Upper lobe of left lung (tissue), 6 donors: Measurements from ENCODE around the gene LMOD3. TPM values are rescaled to one million over a fixed set of nuclear protein-coding genes. Genes with fewer than 3 reads are reported as not detected.

ENCODE experiments used
- ATAC-seq, 2 donors: fragments of 200-7000 bp; cut with Tn5 transposase; one replicate each; pipeline ENCODE4 v1.9.1; 2022; ENCODE audit warnings: mild to moderate bottlenecking in 2 of 2, moderate library complexity in 2 of 2; ENCODE audit not compliant: low FRiP score in 2 of 2
- DNase-seq, 2 donors: peaks; one replicate each; pipeline ENCODE4 v3.0.0-alpha.2; 2019 to 2020
- H3K27ac ChIP-seq, 4 donors: fragments of 200-600 bp; sonication (generic); one replicate each; pipeline ENCODE4 v1.5.1; 2016 to 2019
- H3K27me3 ChIP-seq, 4 donors: fragments of 200-600 bp; sonication (generic); one replicate each; pipeline ENCODE4 v1.5.1; 2017 to 2019
- H3K36me3 ChIP-seq, 4 donors: fragments of 200-600 bp; sonication (generic); one replicate each; pipeline ENCODE4 v1.5.1; 2016 to 2019
- H3K4me1 ChIP-seq, 4 donors: fragments of 200-600 bp; sonication (generic); one replicate each; pipeline ENCODE4 v1.5.1; 2018 to 2019
- H3K4me3 ChIP-seq, 4 donors: fragments of 200-600 bp; sonication (generic); one replicate each; pipeline ENCODE4 v1.5.1; 2017 to 2019; ENCODE audit warnings: mild to moderate bottlenecking in 2 of 4, moderate library complexity in 1 of 4
- H3K9me3 ChIP-seq, 4 donors: fragments of 200-600 bp; sonication (generic); one replicate each; pipeline ENCODE4 v1.5.1; 2018 to 2019
- CTCF ChIP-seq, 6 experiments: fragments of 450-650 bp in 4 of 6; fragments of 200-600 bp in 2 of 6; sonication (generic) in 2 of 6; IDR thresholded peaks; one replicate each; pipeline ENCODE4 v1.5.1; 2016 to 2019; ENCODE audit warnings: antibody characterized with exemption in 6 of 6
- EP300 ChIP-seq, 4 donors: sonication (generic); formaldehyde crosslinking; IDR thresholded peaks; one replicate each; pipeline ENCODE4 v1.5.1; 2017; ENCODE audit warnings: antibody characterized with exemption in 4 of 4, control low read depth in 2 of 4
- POLR2A ChIP-seq, 4 donors: fragments of 450-650 bp; IDR thresholded peaks; one replicate each; pipeline ENCODE4 v1.5.1; 2016 to 2017; ENCODE audit warnings: antibody characterized with exemption in 4 of 4, mild to moderate bottlenecking in 2 of 4
- POLR2AphosphoS5 ChIP-seq, 2 donors: sonication (generic); formaldehyde crosslinking; IDR thresholded peaks; one replicate each; pipeline ENCODE4 v1.5.1; 2017; ENCODE audit warnings: antibody characterized with exemption in 2 of 2
- WGBS, 2 donors: methylation state at CpG; one replicate each; pipeline ENCODE4 v1.1.5; 2017 to 2018; 5-methylcytosine and 5-hydroxymethylcytosine counted together
- total RNA-seq, 6 donors: library from RNA; depleted of rRNA in 4 of 6; stranded (reverse); fragments of >200 nt in 4 of 6; gene quantifications; one replicate each; pipeline versions ENCODE4 v1.1.0 to v1.2.1, GENCODE V29; 2016 to 2021
- donor health status: DM: no; HTN: no; CAD: no; lungs with moderate emphysema.
- donor health status: DM: no; HTN: yes; CAD: no; lungs with severe emphysema.

Gene LMOD3
- total RNA-seq, 6 donors from 2014 or later, result 0.17 to 4.2 (median 0.40) TPM; not detected in 2

DNA sequence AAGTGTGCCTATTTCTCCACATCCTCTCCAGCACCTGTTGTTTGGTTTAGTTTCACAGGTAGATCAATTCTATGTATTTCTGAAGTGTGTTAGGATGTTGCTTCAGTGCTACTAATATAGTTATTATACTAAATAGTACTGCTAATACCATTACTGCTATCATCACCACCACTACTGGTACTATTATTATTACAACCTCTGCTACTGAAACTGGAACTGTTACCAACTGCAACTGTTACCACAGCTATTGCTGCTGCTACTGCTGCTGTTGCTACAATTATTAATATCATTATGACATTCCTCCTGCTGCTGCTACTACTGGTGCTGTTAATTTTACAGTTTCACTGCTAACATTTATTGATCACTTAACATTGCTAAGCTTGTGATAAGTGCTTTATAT, 8.3 kb upstream of the LMOD3 start:
- H3K36me3 ChIP-seq, result no peaks in the 10 kb centered on the region
- ATAC-seq (no peak), DNase-seq (no peak)
- no peaks in the 10 kb centered on the region for H3K27me3 ChIP-seq
- H3K4me3 ChIP-seq, result no peak overlapping the region
- no peaks in the 10 kb centered on the region for H3K9me3 ChIP-seq
- TF ChIP-seq CTCF (IDR thresholded peaks at IDR 0.05) (no peak), POLR2A (IDR thresholded peaks at IDR 0.05) (no peak), EP300 (IDR thresholded peaks at IDR 0.05) (no peak), POLR2AphosphoS5 (IDR thresholded peaks at IDR 0.05) (no peak)
- H3K27ac ChIP-seq, result no peak overlapping the region
- no peaks in the 10 kb centered on the region for H3K4me1 ChIP-seq

DNA sequence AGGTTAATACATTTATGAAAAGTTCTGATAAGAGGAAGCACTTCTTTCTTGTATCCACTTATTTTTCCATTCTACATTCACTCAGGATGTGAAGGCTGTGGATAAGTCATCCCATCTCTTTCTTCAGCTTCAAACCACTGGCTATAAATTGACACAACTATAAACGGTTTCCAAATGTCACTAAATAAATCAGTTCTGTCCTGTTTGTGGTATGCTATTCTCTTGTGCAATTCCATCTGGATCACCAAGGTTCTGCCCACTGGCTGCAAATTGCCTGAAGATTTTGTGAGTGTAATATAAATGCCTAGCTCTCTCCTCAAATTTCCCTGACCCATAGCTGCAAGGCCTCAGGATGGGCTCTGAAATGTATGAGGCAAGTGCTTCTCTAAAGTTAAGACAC, 7.1 kb upstream of the LMOD3 start:
- 17 to 31% methylated on average over 1 of the region's 1 CpG for WGBS, 2 donors
- no peak overlapping the region for H3K27ac ChIP-seq
- ATAC-seq (no peak), DNase-seq (no peak)
- no peak overlapping the region for H3K4me3 ChIP-seq
- TF ChIP-seq CTCF (IDR thresholded peaks at IDR 0.05), result no peak
- TF ChIP-seq EP300 (IDR thresholded peaks at IDR 0.05), result no peak
- no peak for TF ChIP-seq POLR2AphosphoS5 (IDR thresholded peaks at IDR 0.05)
- no peak for TF ChIP-seq POLR2A (IDR thresholded peaks at IDR 0.05)
- H3K4me1 ChIP-seq, result no peaks in the 10 kb centered on the region
- no peaks in the 10 kb centered on the region for H3K9me3 ChIP-seq
- no peaks in the 10 kb centered on the region for H3K27me3 ChIP-seq
- H3K36me3 ChIP-seq, result no peaks in the 10 kb centered on the region

GRCh38 chr3:69128509-69128908, 6.1 kb upstream of the LMOD3 start:
- no peak overlapping the region for H3K27ac ChIP-seq
- DNase-seq (no peak), ATAC-seq (no peak)
- no peaks in the 10 kb centered on the region for H3K27me3 ChIP-seq
- no peaks in the 10 kb centered on the region for H3K4me1 ChIP-seq
- no peaks in the 10 kb centered on the region for H3K9me3 ChIP-seq
- no peaks in the 10 kb centered on the region for H3K36me3 ChIP-seq
- TF ChIP-seq CTCF (IDR thresholded peaks at IDR 0.05), result no peak
- TF ChIP-seq POLR2AphosphoS5 (IDR thresholded peaks at IDR 0.05), result no peak
- no peak for TF ChIP-seq POLR2A (IDR thresholded peaks at IDR 0.05)
- no peak for TF ChIP-seq EP300 (IDR thresholded peaks at IDR 0.05)
- no peak overlapping the region for H3K4me3 ChIP-seq

GRCh38 chr3:69126999-69127398, 4.6 kb upstream of the LMOD3 start:
- Histone ChIP-seq H3K4me1 (no peaks in the 10 kb centered on the region), H3K4me3 (no peak overlapping the region), H3K27ac (no peak overlapping the region), H3K27me3 (no peaks in the 10 kb centered on the region), H3K9me3 (no peaks in the 10 kb centered on the region), H3K36me3 (no peaks in the 10 kb centered on the region)
- TF ChIP-seq EP300 (IDR thresholded peaks at IDR 0.05), result no peak
- no peak for TF ChIP-seq POLR2AphosphoS5 (IDR thresholded peaks at IDR 0.05)
- TF ChIP-seq POLR2A (IDR thresholded peaks at IDR 0.05), result no peak
- no peak for TF ChIP-seq CTCF (IDR thresholded peaks at IDR 0.05)
- WGBS, 2 donors, result 87 to 95% methylated on average over 2 of the region's 2 CpGs
- ATAC-seq, result no peak
- DNase-seq, result no peak

GRCh38 chr3:69126216-69126615, 3.8 kb upstream of the LMOD3 start:
- no peak for ATAC-seq
- no peaks in the 10 kb centered on the region for H3K9me3 ChIP-seq
- no peaks in the 10 kb centered on the region for H3K36me3 ChIP-seq
- 89 to 91% methylated on average over 3 of the region's 3 CpGs for WGBS, 2 donors
- TF ChIP-seq POLR2AphosphoS5 (IDR thresholded peaks at IDR 0.05) (no peak), POLR2A (IDR thresholded peaks at IDR 0.05) (no peak), EP300 (IDR thresholded peaks at IDR 0.05) (no peak), CTCF (IDR thresholded peaks at IDR 0.05) (no peak)
- no peaks in the 10 kb centered on the region for H3K27me3 ChIP-seq
- DNase-seq, result no peak
- no peak overlapping the region for H3K4me3 ChIP-seq
- no peak overlapping the region for H3K27ac ChIP-seq
- peaks cover 0 to 6% (median under 1%) of the 10 kb centered on the region in 4 donors for H3K4me1 ChIP-seq
